Upper lobe of left lung (tissue), 6 donors: ENCODE measurements around the gene TRPM6. TPM values are rescaled to one million over a fixed set of nuclear protein-coding genes. Genes with fewer than 3 reads are reported as not detected.

ENCODE experiments used
- ATAC-seq, 2 donors: fragments of 200-7000 bp; cut with Tn5 transposase; one replicate each; pipeline ENCODE4 v1.9.1; 2022; ENCODE audit warnings: mild to moderate bottlenecking in 2 of 2, moderate library complexity in 2 of 2; ENCODE audit not compliant: low FRiP score in 2 of 2
- DNase-seq, 2 donors: peaks; one replicate each; pipeline ENCODE4 v3.0.0-alpha.2; 2019 to 2020
- H3K27ac ChIP-seq, 4 donors: fragments of 200-600 bp; sonication (generic); one replicate each; pipeline ENCODE4 v1.5.1; 2016 to 2019
- H3K27me3 ChIP-seq, 4 donors: fragments of 200-600 bp; sonication (generic); one replicate each; pipeline ENCODE4 v1.5.1; 2017 to 2019
- H3K36me3 ChIP-seq, 4 donors: fragments of 200-600 bp; sonication (generic); one replicate each; pipeline ENCODE4 v1.5.1; 2016 to 2019
- H3K4me1 ChIP-seq, 4 donors: fragments of 200-600 bp; sonication (generic); one replicate each; pipeline ENCODE4 v1.5.1; 2018 to 2019
- H3K4me3 ChIP-seq, 4 donors: fragments of 200-600 bp; sonication (generic); one replicate each; pipeline ENCODE4 v1.5.1; 2017 to 2019; ENCODE audit warnings: mild to moderate bottlenecking in 2 of 4, moderate library complexity in 1 of 4
- H3K9me3 ChIP-seq, 4 donors: fragments of 200-600 bp; sonication (generic); one replicate each; pipeline ENCODE4 v1.5.1; 2018 to 2019
- EP300 ChIP-seq, 4 donors: sonication (generic); formaldehyde crosslinking; IDR thresholded peaks; one replicate each; pipeline ENCODE4 v1.5.1; 2017; ENCODE audit warnings: antibody characterized with exemption in 4 of 4, control low read depth in 2 of 4
- POLR2A ChIP-seq, 4 donors: fragments of 450-650 bp; IDR thresholded peaks; one replicate each; pipeline ENCODE4 v1.5.1; 2016 to 2017; ENCODE audit warnings: antibody characterized with exemption in 4 of 4, mild to moderate bottlenecking in 2 of 4
- POLR2AphosphoS5 ChIP-seq, 2 donors: sonication (generic); formaldehyde crosslinking; IDR thresholded peaks; one replicate each; pipeline ENCODE4 v1.5.1; 2017; ENCODE audit warnings: antibody characterized with exemption in 2 of 2
- WGBS, 2 donors: methylation state at CpG; one replicate each; pipeline ENCODE4 v1.1.5; 2017 to 2018; 5-methylcytosine and 5-hydroxymethylcytosine counted together
- total RNA-seq, 6 donors: library from RNA; depleted of rRNA in 4 of 6; stranded (reverse); fragments of >200 nt in 4 of 6; gene quantifications; one replicate each; pipeline versions ENCODE4 v1.1.0 to v1.2.1, GENCODE V29; 2016 to 2021
- TF ChIP-seq, protein P1 (sequence below), 6 experiments: fragments of 450-650 bp in 4 of 6; fragments of 200-600 bp in 2 of 6; sonication (generic) in 2 of 6; IDR thresholded peaks; one replicate each; pipeline ENCODE4 v1.5.1; 2016 to 2019; ENCODE audit warnings: antibody characterized with exemption in 6 of 6
- donor health status: DM: no; HTN: no; CAD: no; lungs with moderate emphysema.
- donor health status: DM: no; HTN: yes; CAD: no; lungs with severe emphysema.

TRPM6 gene
- total RNA-seq, 6 donors from 2014 or later = under 0.01 to 3.0 (median 1.3) TPM

DNA sequence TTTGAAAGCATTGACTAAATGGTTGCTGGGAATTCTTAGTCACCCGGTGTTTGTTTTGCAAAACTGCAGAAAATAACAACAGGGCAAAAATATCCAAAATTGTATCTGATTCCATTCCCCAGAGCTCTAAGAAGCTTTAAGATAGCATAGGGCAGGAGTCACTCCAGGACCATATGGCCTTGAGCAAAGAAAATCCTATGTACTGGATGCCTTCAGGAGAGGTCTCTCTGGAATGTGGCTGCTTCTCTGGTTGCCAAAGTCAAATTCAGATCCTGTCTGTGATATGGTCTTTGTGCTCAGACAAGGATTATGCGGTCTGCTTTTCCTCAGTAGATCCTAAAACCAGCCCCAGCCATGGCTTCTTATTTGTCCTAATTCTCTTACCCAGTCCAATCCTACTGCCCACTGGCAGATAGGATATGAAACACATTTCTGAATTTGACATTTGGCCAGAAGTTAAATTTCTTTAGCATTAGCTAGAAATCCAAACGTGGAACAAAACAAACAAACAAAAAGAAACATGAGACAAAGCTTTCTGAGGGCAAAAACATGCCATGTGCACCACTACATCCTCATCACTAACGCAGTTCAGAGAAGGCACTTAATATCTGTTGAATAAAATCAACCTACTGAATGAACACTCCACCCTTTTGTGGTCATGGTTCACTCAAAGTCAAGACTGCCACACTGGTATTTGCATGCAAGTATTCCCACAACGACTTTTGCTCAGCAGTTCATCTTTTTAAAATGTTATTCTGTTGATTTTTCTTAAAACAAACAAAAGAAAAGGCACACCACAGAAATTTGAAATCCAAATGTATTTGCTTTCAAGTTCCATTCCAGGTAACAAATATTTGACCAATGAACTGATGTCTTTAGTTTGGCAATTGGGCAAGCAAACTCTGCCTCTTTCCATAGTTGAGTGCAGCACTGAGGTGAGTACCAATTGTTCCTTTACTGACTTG, 165.7 kb downstream of the TRPM6 start:
- no peak for TF ChIP-seq POLR2AphosphoS5 (IDR thresholded peaks at IDR 0.05)
- TF ChIP-seq, protein P1, sequence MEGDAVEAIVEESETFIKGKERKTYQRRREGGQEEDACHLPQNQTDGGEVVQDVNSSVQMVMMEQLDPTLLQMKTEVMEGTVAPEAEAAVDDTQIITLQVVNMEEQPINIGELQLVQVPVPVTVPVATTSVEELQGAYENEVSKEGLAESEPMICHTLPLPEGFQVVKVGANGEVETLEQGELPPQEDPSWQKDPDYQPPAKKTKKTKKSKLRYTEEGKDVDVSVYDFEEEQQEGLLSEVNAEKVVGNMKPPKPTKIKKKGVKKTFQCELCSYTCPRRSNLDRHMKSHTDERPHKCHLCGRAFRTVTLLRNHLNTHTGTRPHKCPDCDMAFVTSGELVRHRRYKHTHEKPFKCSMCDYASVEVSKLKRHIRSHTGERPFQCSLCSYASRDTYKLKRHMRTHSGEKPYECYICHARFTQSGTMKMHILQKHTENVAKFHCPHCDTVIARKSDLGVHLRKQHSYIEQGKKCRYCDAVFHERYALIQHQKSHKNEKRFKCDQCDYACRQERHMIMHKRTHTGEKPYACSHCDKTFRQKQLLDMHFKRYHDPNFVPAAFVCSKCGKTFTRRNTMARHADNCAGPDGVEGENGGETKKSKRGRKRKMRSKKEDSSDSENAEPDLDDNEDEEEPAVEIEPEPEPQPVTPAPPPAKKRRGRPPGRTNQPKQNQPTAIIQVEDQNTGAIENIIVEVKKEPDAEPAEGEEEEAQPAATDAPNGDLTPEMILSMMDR (IDR thresholded peaks at IDR 0.05) = no peak
- H3K36me3 ChIP-seq = no peaks in the 10 kb centered on the region
- no peaks in the 10 kb centered on the region for H3K9me3 ChIP-seq
- ATAC-seq = no peak
- 60 to 68% methylated on average over 5 of the region's 5 CpGs for WGBS, 2 donors
- DNase-seq = no peak
- no peak overlapping the region for H3K4me3 ChIP-seq
- H3K27ac ChIP-seq = no peak overlapping the region
- no peaks in the 10 kb centered on the region for H3K27me3 ChIP-seq
- no peaks in the 10 kb centered on the region for H3K4me1 ChIP-seq

DNA sequence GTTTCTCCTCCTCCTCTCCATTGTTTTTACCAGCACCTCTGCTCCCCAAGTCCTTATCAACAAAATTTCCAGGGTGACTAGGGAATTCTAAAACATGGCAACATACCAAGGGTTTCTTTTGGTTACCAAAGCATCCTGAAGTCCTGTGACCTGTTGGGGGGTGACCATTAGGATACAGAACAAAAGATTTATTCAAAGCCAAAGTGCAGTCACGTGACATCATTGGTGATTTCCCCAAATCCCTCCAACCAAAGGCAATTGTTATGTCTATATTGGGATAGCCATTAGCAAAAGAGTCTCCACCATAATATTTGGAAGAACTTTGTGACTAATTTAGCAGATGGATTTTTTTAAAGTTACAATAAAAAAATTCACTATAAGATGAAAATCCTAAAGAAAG, 168.4 kb downstream of the TRPM6 start:
- 81 to 96% methylated on average over 1 of the region's 1 CpG for WGBS, 2 donors
- Histone ChIP-seq H3K27me3 (no peaks in the 10 kb centered on the region), H3K4me3 (no peak overlapping the region), H3K27ac (no peak overlapping the region), H3K4me1 (no peaks in the 10 kb centered on the region), H3K36me3 (no peaks in the 10 kb centered on the region), H3K9me3 (no peaks in the 10 kb centered on the region)
- TF ChIP-seq, protein P1 (IDR thresholded peaks at IDR 0.05) = no peak
- TF ChIP-seq EP300 (IDR thresholded peaks at IDR 0.05) (no peak), POLR2A (IDR thresholded peaks at IDR 0.05) (no peak), POLR2AphosphoS5 (IDR thresholded peaks at IDR 0.05) (no peak)
- ATAC-seq = no peak
- no peak for DNase-seq

DNA sequence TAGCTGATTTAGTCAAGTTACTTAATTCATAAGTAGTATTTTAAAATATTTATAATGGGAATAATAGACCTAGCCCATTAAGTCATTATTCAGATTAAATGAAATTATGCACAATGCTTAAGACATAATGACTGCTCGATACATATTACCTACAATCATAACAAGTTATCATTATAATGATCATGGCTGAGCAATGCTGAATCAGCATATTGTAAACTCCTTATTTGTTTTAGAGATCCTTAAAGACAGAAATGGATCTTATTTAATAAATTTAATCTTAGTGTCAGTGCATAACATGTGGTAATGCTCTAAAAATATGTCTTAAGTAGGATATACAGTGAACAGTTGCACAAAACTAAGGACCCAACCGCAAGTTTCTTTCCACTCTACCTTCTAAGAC, 169.0 kb downstream of the TRPM6 start:
- 97 to 99% methylated on average over 2 of the region's 2 CpGs for WGBS, 2 donors
- Histone ChIP-seq H3K9me3 (no peaks in the 10 kb centered on the region), H3K4me1 (no peaks in the 10 kb centered on the region), H3K27me3 (no peaks in the 10 kb centered on the region), H3K4me3 (no peak overlapping the region), H3K27ac (no peak overlapping the region), H3K36me3 (no peaks in the 10 kb centered on the region)
- DNase-seq (no peak), ATAC-seq (no peak)
- TF ChIP-seq EP300 (IDR thresholded peaks at IDR 0.05) (no peak), POLR2AphosphoS5 (IDR thresholded peaks at IDR 0.05) (no peak), POLR2A (IDR thresholded peaks at IDR 0.05) (no peak)
- TF ChIP-seq, protein P1 (IDR thresholded peaks at IDR 0.05) = no peak

DNA sequence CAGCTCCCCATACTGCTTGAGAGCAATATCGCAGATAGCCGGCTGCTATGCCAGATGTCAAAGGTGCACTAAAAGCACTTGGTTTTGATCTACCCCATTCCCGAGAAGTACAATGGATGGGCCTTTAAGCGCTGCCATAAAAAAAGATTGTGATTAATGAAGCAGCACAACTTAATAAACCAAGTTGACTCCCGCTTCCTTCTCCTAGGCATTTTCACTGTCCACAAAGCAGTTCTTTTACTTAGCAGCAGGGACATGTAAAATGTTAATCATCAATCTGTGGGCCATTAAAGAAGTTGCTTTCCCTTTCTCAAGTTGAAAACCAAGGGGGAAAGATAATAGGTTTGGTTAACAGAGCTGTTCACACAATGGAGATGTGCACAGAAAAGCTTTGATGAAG, 176.4 kb downstream of the TRPM6 start:
- no peak for ATAC-seq
- WGBS, 2 donors = 79 to 87% methylated on average over 5 of the region's 5 CpGs
- Histone ChIP-seq H3K4me1 (no peaks in the 10 kb centered on the region), H3K27ac (no peak overlapping the region), H3K27me3 (no peaks in the 10 kb centered on the region), H3K9me3 (no peaks in the 10 kb centered on the region), H3K36me3 (no peaks in the 10 kb centered on the region), H3K4me3 (no peak overlapping the region)
- no peak for DNase-seq
- TF ChIP-seq POLR2AphosphoS5 (IDR thresholded peaks at IDR 0.05) (no peak), POLR2A (IDR thresholded peaks at IDR 0.05) (no peak), EP300 (IDR thresholded peaks at IDR 0.05) (no peak)
- TF ChIP-seq, protein P1 (IDR thresholded peaks at IDR 0.05) = no peak

DNA sequence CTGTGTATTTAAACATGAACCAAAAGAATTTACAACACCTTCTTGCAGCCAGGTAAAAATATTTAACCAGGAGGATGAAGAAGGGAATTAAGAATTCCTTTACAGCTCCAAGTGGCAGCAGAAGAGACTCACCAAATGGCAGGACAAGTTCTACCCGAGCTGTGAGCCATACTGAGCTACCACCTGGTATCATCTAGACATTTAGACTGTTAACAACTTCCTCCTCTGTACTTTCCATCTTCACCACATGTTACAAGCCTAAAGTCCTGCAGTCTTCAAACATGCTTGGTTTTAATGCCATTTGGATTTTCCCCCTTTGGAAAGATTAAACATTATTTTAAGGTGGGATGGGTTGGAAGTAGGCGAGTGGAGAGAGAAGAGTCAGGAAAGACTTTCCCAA, 190.2 kb downstream of the TRPM6 start:
- no peak overlapping the region for H3K4me3 ChIP-seq
- H3K27me3 ChIP-seq = no peaks in the 10 kb centered on the region
- TF ChIP-seq POLR2AphosphoS5 (IDR thresholded peaks at IDR 0.05) (no peak), POLR2A (IDR thresholded peaks at IDR 0.05) (no peak), EP300 (IDR thresholded peaks at IDR 0.05) (no peak)
- TF ChIP-seq, protein P1 (IDR thresholded peaks at IDR 0.05) = no peak
- ATAC-seq = no peak
- H3K36me3 ChIP-seq = no peaks in the 10 kb centered on the region
- H3K4me1 ChIP-seq = no peaks in the 10 kb centered on the region
- H3K27ac ChIP-seq = no peak overlapping the region
- 60 to 68% methylated on average over 2 of the region's 2 CpGs for WGBS, 2 donors
- H3K9me3 ChIP-seq = no peaks in the 10 kb centered on the region
- DNase-seq = no peak
